K562 treated with DMSO at 1 percent for 48 hours (cell line): Measurements from ENCODE around the gene ULK4. TPM values are rescaled to one million over a fixed set of nuclear protein-coding genes. Genes with fewer than 3 reads are reported as not detected.

Source experiments
- total RNA-seq: library from RNA; unstranded; fragments of 300-600 nt; gene quantifications from 2 replicates; pipeline ENCODE4 v1.2.3, GENCODE V29; 2022; ENCODE audit warnings: low replicate concordance; ENCODE audit errors: extremely low read depth

Gene ULK4
- not detected in 2 replicates for total RNA-seq

GRCh38 chr3:41961751-41962679 lies at the start of gene ULK4:
TSS of gene ULK4 (minus strand) at chr3:41962103. CDS start at chr3:41954759, 7,344 bp downstream.

GRCh38 chr3:41198950-41199865 lies 762.7 kb downstream of the ULK4 start, which contains the start of gene CTNNB1:
TSS of gene CTNNB1 (plus strand) at chr3:41199505. CDS start at chr3:41224069, 24,564 bp downstream.

Other genes with a start within 250 kb of the ULK4 start
- not detected in 2 replicates for gene TRAK1, start 129.3 kb upstream of the ULK4 start, total RNA-seq